ENCODE measurements around the gene CDO1. TPM values are rescaled to one million over a fixed set of nuclear protein-coding genes. Genes with fewer than 3 reads are reported as not detected.

Gene CDO1
- total RNA-seq, 2 experiments from 2014 or later = 0.28 to 0.50 TPM

DNA sequence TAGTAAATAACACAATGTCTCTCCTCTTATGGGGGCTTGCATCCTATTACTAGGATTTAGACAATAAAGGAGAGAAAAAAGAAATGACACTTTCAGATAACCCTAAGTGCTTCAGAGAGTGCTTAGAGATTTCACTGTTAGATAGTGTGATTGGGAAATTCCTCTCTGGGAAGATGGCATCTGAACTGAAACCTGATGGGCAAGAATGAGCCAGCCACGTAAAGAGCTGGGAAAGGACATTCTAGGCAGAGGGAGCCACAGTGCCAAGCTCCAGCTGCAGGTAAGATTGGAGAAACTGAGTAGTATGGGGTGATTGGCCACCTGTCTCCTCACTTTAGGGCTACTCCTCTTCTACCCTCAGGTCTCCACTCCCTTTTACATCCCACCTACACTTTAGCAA, 14.5 kb downstream of the CDO1 start:
- ChIA-PET POLR2A (no interaction called here), CTCF (no interaction called here)
- no peak overlapping the region for H3K4me3 Mint-ChIP-seq
- peaks cover 11% of the 10 kb centered on the region for H3K27me3 Mint-ChIP-seq
- no peaks in the 10 kb centered on the region for H3K9me3 Mint-ChIP-seq
- DNase-seq = no peak
- no peak overlapping the region for H3K27ac Mint-ChIP-seq
- H3K4me1 Mint-ChIP-seq = peaks cover 9% of the 10 kb centered on the region
- H3K36me3 Mint-ChIP-seq (ENCODE audit: low read depth) = no peaks in the 10 kb centered on the region

- no peaks in the 10 kb centered on the region for H3K36me3 Mint-ChIP-seq (ENCODE audit: low read depth)
- H3K4me3 Mint-ChIP-seq = no peak overlapping the region
- DNase-seq = no peak
- CTCF ChIA-PET = no interaction called here
- POLR2A ChIA-PET = no interaction called here
- no peak overlapping the region for H3K27ac Mint-ChIP-seq
- peaks cover 14% of the 10 kb centered on the region for H3K27me3 Mint-ChIP-seq
- peaks cover under 1% of the 10 kb centered on the region for H3K4me1 Mint-ChIP-seq
- H3K9me3 Mint-ChIP-seq = no peaks in the 10 kb centered on the region
Observed at GRCh38 chr5:115801152-115801551, 15.3 kb downstream of the CDO1 start.

DNA sequence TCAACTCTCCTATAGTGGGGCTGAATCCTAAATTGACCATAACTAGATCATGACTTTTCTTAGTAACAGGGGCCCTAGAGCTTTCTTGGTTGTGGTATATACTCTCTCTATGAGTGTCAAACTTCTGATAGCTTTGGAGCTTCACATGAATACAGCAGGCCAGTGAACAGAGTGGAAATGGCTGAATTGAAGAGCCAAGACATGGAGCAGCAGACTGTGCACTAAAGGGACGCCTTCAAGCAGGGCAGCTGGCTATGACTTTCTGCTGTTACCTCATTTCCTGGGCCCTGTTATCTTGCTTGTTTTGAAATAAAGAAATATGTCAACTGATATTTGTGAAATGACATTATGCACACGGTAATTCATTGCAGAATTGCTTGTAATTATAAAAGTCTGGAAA, 16.4 kb downstream of the CDO1 start:
- no peak overlapping the region for H3K4me3 Mint-ChIP-seq
- CTCF ChIA-PET = interaction anchor here (1.2 kb wide), 1 partner anchor 133 kb away, joined by 4 read pairs; no protein-coding TSS in a partner anchor
- H3K27me3 Mint-ChIP-seq = peaks cover 14% of the 10 kb centered on the region
- H3K36me3 Mint-ChIP-seq (ENCODE audit: low read depth) = no peaks in the 10 kb centered on the region
- DNase-seq = no peak
- POLR2A ChIA-PET = interaction anchor here (1.5 kb wide), 1 partner anchor 10 kb away, joined by 5 read pairs; no protein-coding TSS in a partner anchor
- peaks cover 5% of the 10 kb centered on the region for H3K4me1 Mint-ChIP-seq
- no peak overlapping the region for H3K27ac Mint-ChIP-seq
- H3K9me3 Mint-ChIP-seq = no peaks in the 10 kb centered on the region

DNA sequence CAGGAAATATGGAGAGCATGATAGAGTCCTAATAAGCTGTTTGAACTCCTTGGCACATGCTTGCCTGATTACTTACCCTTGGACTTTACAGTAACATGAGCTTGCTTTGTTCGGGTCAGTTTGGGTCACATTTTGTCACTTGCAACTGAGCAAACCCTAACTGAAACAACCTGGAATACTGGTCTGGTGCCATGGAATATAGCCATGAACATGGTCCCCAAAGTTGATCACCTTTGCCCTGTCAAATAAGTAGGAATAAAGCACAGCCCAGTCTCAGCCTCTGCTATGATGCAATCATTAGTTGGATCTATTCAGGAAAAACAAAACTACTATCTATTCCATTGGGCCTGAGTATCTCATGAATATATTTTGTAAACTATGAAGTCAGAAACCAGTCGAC, 18.2 kb downstream of the CDO1 start:
- Mint-ChIP-seq H3K9me3 (no peaks in the 10 kb centered on the region), H3K4me1 (peaks cover 19% of the 10 kb centered on the region), H3K4me3 (no peak overlapping the region), H3K27me3 (peaks cover 12% of the 10 kb centered on the region), H3K27ac (no peak overlapping the region), H3K36me3 (ENCODE audit: low read depth) (no peaks in the 10 kb centered on the region)
- ChIA-PET CTCF (interaction anchor here (1.1 kb wide), 1 partner anchor 10 kb away, joined by 3 read pairs; no protein-coding TSS in a partner anchor), POLR2A (no interaction called here)
- DNase-seq = no peak

- no peaks in the 10 kb centered on the region for H3K9me3 Mint-ChIP-seq
Observed at GRCh38 chr5:115796656-115797055, 19.8 kb downstream of the CDO1 start.

GRCh38 chr5:115795700-115796099, 20.8 kb downstream of the CDO1 start:
- Mint-ChIP-seq H3K36me3 (ENCODE audit: low read depth) (no peaks in the 10 kb centered on the region), H3K4me3 (no peak overlapping the region), H3K4me1 (peaks cover 24% of the 10 kb centered on the region), H3K27me3 (peaks cover 25% of the 10 kb centered on the region), H3K27ac (no peak overlapping the region), H3K9me3 (no peaks in the 10 kb centered on the region)
- no peak for DNase-seq
- ChIA-PET CTCF (no interaction called here), POLR2A (no interaction called here)

More at GRCh38 chr5:115796656-115797055, 19.8 kb downstream of the CDO1 start:
- Mint-ChIP-seq H3K27ac (no peak overlapping the region), H3K36me3 (ENCODE audit: low read depth) (no peaks in the 10 kb centered on the region), H3K4me1 (peaks cover 24% of the 10 kb centered on the region), H3K4me3 (no peak overlapping the region), H3K27me3 (peaks cover 19% of the 10 kb centered on the region)
- ChIA-PET CTCF (interaction anchor here (1.0 kb wide), 1 partner anchor 10 kb away, joined by 3 read pairs; no protein-coding TSS in a partner anchor), POLR2A (no interaction called here)
- no peak for DNase-seq

- Mint-ChIP-seq H3K27me3 (peaks cover 64% of the 10 kb centered on the region), H3K9me3 (peaks cover 6% of the 10 kb centered on the region), H3K36me3 (ENCODE audit: low read depth) (no peaks in the 10 kb centered on the region), H3K4me1 (peaks cover 4% of the 10 kb centered on the region), H3K4me3 (no peak overlapping the region), H3K27ac (no peak overlapping the region)
- no peak for DNase-seq
- POLR2A ChIA-PET = no interaction called here
- CTCF ChIA-PET = interaction anchor here (0.8 to 1.2 kb wide), 2 partner anchors 10 to 214 kb away, joined by 3 read pairs; no protein-coding TSS in a partner anchor
Observed at GRCh38 chr5:115788440-115788839, 28.0 kb downstream of the CDO1 start.

DNA sequence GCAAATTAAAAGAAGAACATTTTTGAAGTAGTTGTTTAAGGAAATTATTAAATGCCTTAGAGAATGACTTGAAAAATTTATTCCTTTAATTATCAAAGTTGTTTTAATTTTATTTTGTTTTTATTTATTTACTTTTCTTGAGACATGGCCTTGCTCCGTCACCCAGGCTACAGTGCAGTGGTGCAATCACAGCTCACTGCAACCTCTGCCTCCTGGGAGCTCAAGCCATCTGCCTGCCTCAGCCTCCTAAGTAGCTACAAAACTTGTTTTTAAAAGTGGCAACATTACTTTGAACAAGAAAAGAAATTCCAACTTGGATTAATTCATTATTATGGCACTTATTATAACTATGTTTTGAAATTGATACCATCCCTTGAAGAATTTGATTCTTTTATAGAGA, 29.0 kb downstream of the CDO1 start:
- H3K27me3 Mint-ChIP-seq = peaks cover 59% of the 10 kb centered on the region
- no peaks in the 10 kb centered on the region for H3K4me1 Mint-ChIP-seq
- peaks cover 6% of the 10 kb centered on the region for H3K9me3 Mint-ChIP-seq
- CTCF ChIA-PET = no interaction called here
- H3K36me3 Mint-ChIP-seq (ENCODE audit: low read depth) = no peaks in the 10 kb centered on the region
- no peak overlapping the region for H3K4me3 Mint-ChIP-seq
- H3K27ac Mint-ChIP-seq = no peak overlapping the region
- no peak for DNase-seq
- POLR2A ChIA-PET = no interaction called here

DNA sequence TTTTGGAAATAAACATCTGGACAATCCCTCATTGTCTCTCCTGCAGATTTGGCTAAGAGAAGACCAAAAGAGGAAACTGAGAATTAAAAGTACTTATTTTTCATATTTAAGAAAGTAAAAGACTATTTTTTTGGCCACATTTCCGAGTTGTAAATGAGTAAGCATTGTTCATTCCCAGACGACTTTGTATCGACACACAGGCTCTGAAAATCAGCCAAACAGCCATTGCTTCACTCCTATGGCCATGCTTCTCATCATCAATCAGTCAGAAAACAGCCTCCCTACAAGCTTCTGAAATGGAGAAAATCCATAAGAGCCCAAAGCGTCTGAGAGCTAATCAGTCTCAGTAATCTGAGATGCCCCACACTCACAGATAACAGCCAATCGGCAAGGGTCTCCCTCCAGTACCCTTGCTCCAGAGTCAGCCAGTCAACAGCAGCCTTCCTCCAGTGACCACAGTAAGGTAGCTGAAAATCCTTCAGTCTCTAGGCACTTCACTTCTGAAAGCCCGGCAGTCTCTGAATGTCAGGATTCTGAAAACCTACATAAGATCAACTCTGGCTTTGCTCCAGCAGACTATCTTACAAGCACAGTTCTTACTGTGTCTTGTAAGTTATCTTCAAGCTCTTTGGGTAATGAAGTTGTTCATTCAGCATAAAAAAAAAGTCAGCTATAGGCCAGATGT, 30.9 kb downstream of the CDO1 start:
- DNase-seq = no peak
- Mint-ChIP-seq H3K27me3 (peaks cover 56% of the 10 kb centered on the region), H3K4me1 (no peaks in the 10 kb centered on the region), H3K9me3 (peaks cover 6% of the 10 kb centered on the region), H3K4me3 (no peak overlapping the region), H3K36me3 (ENCODE audit: low read depth) (no peaks in the 10 kb centered on the region), H3K27ac (no peak overlapping the region)
- CTCF ChIA-PET = no interaction called here
- POLR2A ChIA-PET = no interaction called here

DNA sequence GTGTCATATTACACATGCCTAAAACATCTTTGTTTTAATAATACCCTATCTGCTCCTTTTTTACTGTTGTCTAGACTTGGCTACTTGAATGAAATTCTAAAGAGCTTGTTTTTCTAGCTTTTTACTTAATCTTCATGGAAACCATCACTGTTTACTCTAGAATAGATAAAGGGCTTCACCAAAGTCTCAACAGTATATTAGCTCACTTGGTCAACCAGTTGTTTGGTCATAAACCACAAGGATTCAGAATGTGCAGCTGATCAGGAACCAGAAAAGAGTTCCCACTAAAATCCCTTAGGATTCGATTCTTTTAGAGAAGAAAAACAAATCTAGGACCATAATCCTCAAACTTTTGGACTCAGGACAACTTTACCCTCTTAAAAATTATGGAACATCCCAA, 38.0 kb downstream of the CDO1 start:
- no peak overlapping the region for H3K4me3 Mint-ChIP-seq
- no peak overlapping the region for H3K27ac Mint-ChIP-seq
- H3K36me3 Mint-ChIP-seq (ENCODE audit: low read depth) = no peaks in the 10 kb centered on the region
- H3K4me1 Mint-ChIP-seq = no peaks in the 10 kb centered on the region
- DNase-seq = no peak
- POLR2A ChIA-PET = no interaction called here
- H3K9me3 Mint-ChIP-seq = no peaks in the 10 kb centered on the region
- CTCF ChIA-PET = interaction anchor here (1.0 kb wide), 1 partner anchor 12 kb away, joined by 3 read pairs; no protein-coding TSS in a partner anchor
- peaks cover 33% of the 10 kb centered on the region for H3K27me3 Mint-ChIP-seq

DNA sequence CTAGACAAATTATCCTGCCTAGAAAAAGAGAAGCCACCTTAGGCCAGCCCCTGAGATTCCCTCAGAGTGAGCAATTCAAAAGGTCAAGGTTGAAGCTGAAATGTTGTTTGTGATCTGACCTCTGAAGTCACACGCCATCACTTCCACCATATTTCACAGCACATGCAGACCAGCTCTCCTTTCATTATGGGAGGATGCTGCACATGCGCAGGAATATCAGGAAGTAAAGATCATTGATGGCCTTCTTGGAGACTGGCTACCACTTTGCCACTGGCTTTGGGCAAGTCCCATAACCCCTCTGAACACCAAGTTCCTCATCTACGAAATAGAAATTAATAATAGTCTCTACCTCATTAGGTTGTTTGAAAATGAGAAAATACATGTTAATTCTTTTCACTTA, 39.5 kb downstream of the CDO1 start:
- ChIA-PET CTCF (no interaction called here), POLR2A (no interaction called here)
- H3K4me1 Mint-ChIP-seq = no peaks in the 10 kb centered on the region
- no peaks in the 10 kb centered on the region for H3K36me3 Mint-ChIP-seq (ENCODE audit: low read depth)
- H3K27me3 Mint-ChIP-seq = peaks cover 31% of the 10 kb centered on the region
- no peak for DNase-seq
- H3K27ac Mint-ChIP-seq = no peak overlapping the region
- no peaks in the 10 kb centered on the region for H3K9me3 Mint-ChIP-seq
- H3K4me3 Mint-ChIP-seq = no peak overlapping the region

GRCh38 chr5:115775999-115776398, 40.5 kb downstream of the CDO1 start:
- Mint-ChIP-seq H3K36me3 (ENCODE audit: low read depth) (no peaks in the 10 kb centered on the region), H3K27ac (no peak overlapping the region), H3K4me3 (no peak overlapping the region), H3K4me1 (no peaks in the 10 kb centered on the region), H3K9me3 (no peaks in the 10 kb centered on the region), H3K27me3 (peaks cover 28% of the 10 kb centered on the region)
- no peak for DNase-seq
- CTCF ChIA-PET = no interaction called here
- POLR2A ChIA-PET = no interaction called here

DNA sequence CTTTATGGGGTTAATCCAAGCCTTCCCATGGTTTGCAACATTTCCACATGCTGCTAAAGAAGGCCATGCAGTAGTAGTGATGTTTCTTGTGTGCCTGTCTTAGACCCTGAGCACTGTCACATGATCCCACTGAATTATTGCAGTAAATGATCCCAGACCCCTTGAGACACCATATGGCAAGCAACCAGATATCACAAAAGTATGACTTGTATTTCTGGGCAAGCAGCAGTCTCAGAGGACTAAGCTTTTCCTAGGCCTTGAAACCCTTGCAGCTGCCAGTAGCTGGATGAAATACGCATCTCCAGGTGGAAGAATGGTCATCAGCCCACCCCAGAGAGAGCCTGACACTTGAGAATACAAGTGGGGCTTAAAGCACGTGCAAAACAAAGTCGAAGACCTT, 41.8 kb downstream of the CDO1 start:
- Mint-ChIP-seq H3K36me3 (ENCODE audit: low read depth) (no peaks in the 10 kb centered on the region), H3K4me1 (no peaks in the 10 kb centered on the region), H3K27me3 (peaks cover 19% of the 10 kb centered on the region), H3K27ac (no peak overlapping the region), H3K4me3 (no peak overlapping the region), H3K9me3 (no peaks in the 10 kb centered on the region)
- CTCF ChIA-PET = no interaction called here
- POLR2A ChIA-PET = no interaction called here
- no peak for DNase-seq

DNA sequence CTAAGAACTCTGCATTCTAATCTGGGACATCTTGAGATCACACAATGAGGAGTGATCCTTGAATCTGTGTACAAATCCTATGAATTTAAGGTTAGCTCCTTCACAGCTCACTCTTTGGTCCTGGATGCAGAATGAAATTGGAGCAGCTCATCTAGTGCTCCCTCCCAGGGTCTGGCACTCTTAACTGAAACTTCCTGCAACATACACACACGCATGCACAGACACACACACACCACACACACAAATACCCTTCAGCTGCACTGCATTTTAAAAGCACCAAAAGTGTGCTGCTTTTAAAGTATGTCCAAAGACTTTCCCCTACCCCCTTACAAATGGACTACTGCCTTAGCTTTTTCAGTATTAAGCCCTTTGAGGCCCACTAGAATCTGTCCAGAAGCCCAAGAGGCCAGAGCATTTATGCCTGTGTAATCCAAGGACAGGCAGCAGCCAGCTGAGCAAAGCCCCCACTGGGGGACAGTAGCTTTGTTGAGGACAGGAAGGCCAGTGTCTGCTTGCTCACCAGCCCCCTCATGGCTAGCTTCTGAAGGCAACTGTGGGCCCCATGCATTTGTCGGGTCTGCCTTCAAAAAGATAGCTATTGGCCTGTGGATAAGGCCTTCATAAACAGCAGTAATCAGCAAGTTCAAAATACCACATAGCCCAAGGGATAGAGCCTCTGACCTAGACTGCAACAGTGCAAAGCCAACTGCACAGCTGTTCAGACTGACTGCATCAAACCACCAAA, 43.6 kb downstream of the CDO1 start:
- ChIA-PET POLR2A (no interaction called here), CTCF (no interaction called here)
- Mint-ChIP-seq H3K36me3 (ENCODE audit: low read depth) (no peaks in the 10 kb centered on the region), H3K27me3 (peaks cover 16% of the 10 kb centered on the region), H3K27ac (no peak overlapping the region), H3K4me1 (no peaks in the 10 kb centered on the region), H3K9me3 (no peaks in the 10 kb centered on the region), H3K4me3 (no peak overlapping the region)
- no peak for DNase-seq

Data from activated CD4-positive, alpha-beta memory T cell treated with anti-CD3 and anti-CD28 coated beads, Interleukin-2, amount 10 ng/mL, durations not matched to agents 7 days and 5 days (primary cell).